ENCODE results near the gene GNG4. TPM values are rescaled to one million over a fixed set of nuclear protein-coding genes. Genes with fewer than 3 reads are reported as not detected.
"Not testable (repeated sequence)": the region's sequence is repeated elsewhere in the genome, so short reads cannot be mapped to it uniquely, and the experiment has no call there.

The GNG4 gene
- total and polyA plus RNA-seq, 4 donors = 0.11 to 0.57 (median 0.21) TPM; not detected in 1

DNA sequence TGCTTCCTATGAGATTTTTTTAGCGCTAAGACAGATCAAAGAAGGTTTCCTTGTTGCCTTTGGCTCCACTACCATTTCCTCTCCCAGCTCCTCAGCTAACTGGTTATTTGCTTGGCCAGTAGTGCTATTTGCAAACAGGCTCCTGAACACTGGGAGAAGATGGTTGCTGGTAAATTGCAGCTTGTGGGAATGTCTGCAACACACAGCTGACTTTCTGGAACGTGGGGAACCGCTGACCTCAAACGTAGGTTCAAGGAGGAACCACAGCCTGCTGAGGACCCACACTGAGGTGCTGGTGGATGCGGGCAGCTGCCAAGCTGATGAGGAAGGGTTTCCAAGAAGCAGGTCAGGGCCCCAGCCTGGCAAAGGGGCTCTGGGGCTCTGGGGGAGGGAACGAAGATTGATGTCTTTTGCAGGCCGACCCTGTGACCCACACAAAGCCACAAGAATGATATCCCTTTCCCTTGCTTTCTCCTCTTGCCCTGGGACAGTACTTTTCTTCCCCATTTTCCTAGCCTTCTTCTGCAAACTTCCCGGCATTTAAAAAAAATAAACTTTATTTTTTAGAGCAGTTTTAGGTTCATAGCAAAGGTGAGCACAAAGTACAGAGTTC, 24.8 kb downstream of the GNG4 start:
- TF ChIP-seq CTCF (IDR thresholded peaks at IDR 0.05; ENCODE audit: control extremely low read depth, extremely low read depth) = no peak
- WGBS, 2 donors = 17 to 41% methylated on average over 8 of the region's 8 CpGs
- peaks cover 0 to 3% (median 0%) of the 10 kb centered on the region in 4 donors for H3K9me3 ChIP-seq (ENCODE audit: control insufficient read depth in 4 of 4, insufficient read depth in 3 of 4, low read length in 3 of 4)
- no peak overlapping the region for H3K27ac ChIP-seq (ENCODE audit: low read depth in 1 of 2, low read length in 1 of 2)
- no peak overlapping the region for H3K9ac ChIP-seq (ENCODE audit: insufficient read depth in 1 of 2, low read length in 2 of 2)
- H3K36me3 ChIP-seq (ENCODE audit: control insufficient read depth in 4 of 4, insufficient read depth in 4 of 4, low read length in 4 of 4) = no peaks in the 10 kb centered on the region
- no peaks in the 10 kb centered on the region for H3K27me3 ChIP-seq (ENCODE audit: control insufficient read depth in 3 of 3, insufficient read depth in 3 of 3, low read length in 2 of 3)
- no peak overlapping the region for H3K4me3 ChIP-seq
- ATAC-seq (ENCODE audit: insufficient read depth, low FRiP score) (no peak), DNase-seq (no peak)
- H3K4me1 ChIP-seq (ENCODE audit: control insufficient read depth in 5 of 5, insufficient read depth in 5 of 5, low read length in 5 of 5) = no peaks in the 10 kb centered on the region

GRCh38 chr1:235622936-235623779, 26.4 kb downstream of the GNG4 start:
- 76 to 83% methylated on average over 18 of the region's 18 CpGs for WGBS, 2 donors
- no peaks in the 10 kb centered on the region for H3K4me1 ChIP-seq (ENCODE audit: control insufficient read depth in 5 of 5, insufficient read depth in 5 of 5, low read length in 5 of 5)
- peaks cover 0 to 3% (median 0%) of the 10 kb centered on the region in 4 donors for H3K9me3 ChIP-seq (ENCODE audit: control insufficient read depth in 4 of 4, insufficient read depth in 3 of 4, low read length in 3 of 4)
- no peak for TF ChIP-seq CTCF (IDR thresholded peaks at IDR 0.05; ENCODE audit: control extremely low read depth, extremely low read depth)
- no peaks in the 10 kb centered on the region for H3K36me3 ChIP-seq (ENCODE audit: control insufficient read depth in 4 of 4, insufficient read depth in 4 of 4, low read length in 4 of 4)
- H3K27ac ChIP-seq (ENCODE audit: low read depth in 1 of 2, low read length in 1 of 2) = no peak overlapping the region
- no peak for DNase-seq
- no peak overlapping the region for H3K4me3 ChIP-seq
- no peak overlapping the region for H3K9ac ChIP-seq (ENCODE audit: insufficient read depth in 1 of 2, low read length in 2 of 2)
- H3K27me3 ChIP-seq (ENCODE audit: control insufficient read depth in 3 of 3, insufficient read depth in 3 of 3, low read length in 2 of 3) = no peaks in the 10 kb centered on the region
- no peak for ATAC-seq (ENCODE audit: insufficient read depth, low FRiP score)

DNA sequence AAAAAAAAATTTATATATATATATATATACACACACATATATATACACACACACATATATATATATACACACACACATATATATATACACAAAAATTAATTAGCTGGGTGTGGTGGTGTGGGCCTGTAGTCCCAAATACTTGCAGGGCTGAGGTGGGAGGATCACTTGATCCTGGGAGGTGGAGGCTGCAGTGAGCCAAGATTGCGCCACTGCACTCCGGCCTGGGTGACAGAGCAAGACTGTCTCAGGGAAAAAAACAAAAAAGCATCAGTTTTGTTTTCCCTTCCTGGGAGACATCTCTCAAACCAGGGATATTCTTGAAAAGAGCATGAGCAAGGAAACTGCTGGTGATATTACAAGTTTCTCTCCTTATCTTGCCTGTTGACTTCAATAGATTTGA, 30.4 kb downstream of the GNG4 start:
- 70% methylated on average over 2 of the region's 2 CpGs for WGBS, 2 donors
- H3K9me3 ChIP-seq (ENCODE audit: control insufficient read depth in 4 of 4, insufficient read depth in 3 of 4, low read length in 3 of 4); ATAC-seq (ENCODE audit: insufficient read depth, low FRiP score); H3K9ac ChIP-seq (ENCODE audit: insufficient read depth in 1 of 2, low read length in 2 of 2); H3K36me3 ChIP-seq (ENCODE audit: control insufficient read depth in 4 of 4, insufficient read depth in 4 of 4, low read length in 4 of 4); H3K4me3 ChIP-seq; H3K27ac ChIP-seq (ENCODE audit: low read depth in 1 of 2, low read length in 1 of 2); H3K27me3 ChIP-seq (ENCODE audit: control insufficient read depth in 3 of 3, insufficient read depth in 3 of 3, low read length in 2 of 3); DNase-seq; H3K4me1 ChIP-seq (ENCODE audit: control insufficient read depth in 5 of 5, insufficient read depth in 5 of 5, low read length in 5 of 5): not testable (repeated sequence)

- Histone ChIP-seq H3K9me3 (ENCODE audit: control insufficient read depth in 4 of 4, insufficient read depth in 3 of 4, low read length in 3 of 4) (peaks cover 0 to 2% (median 0%) of the 10 kb centered on the region in 4 donors), H3K4me1 (ENCODE audit: control insufficient read depth in 5 of 5, insufficient read depth in 5 of 5, low read length in 5 of 5) (no peaks in the 10 kb centered on the region), H3K27ac (ENCODE audit: low read depth in 1 of 2, low read length in 1 of 2) (no peak overlapping the region), H3K36me3 (ENCODE audit: control insufficient read depth in 4 of 4, insufficient read depth in 4 of 4, low read length in 4 of 4) (no peaks in the 10 kb centered on the region), H3K9ac (ENCODE audit: insufficient read depth in 1 of 2, low read length in 2 of 2) (no peak overlapping the region), H3K27me3 (ENCODE audit: control insufficient read depth in 3 of 3, insufficient read depth in 3 of 3, low read length in 2 of 3) (no peaks in the 10 kb centered on the region), H3K4me3 (no peak overlapping the region)
- ATAC-seq (ENCODE audit: insufficient read depth, low FRiP score) (no peak), DNase-seq (no peak)
- TF ChIP-seq CTCF (IDR thresholded peaks at IDR 0.05; ENCODE audit: control extremely low read depth, extremely low read depth) = no peak
- WGBS, 2 donors = 94 to 97% methylated on average over 3 of the region's 3 CpGs
These were observed 31.8 kb downstream of the GNG4 start for GRCh38 chr1:235617808-235618207.

Measured in lung (tissue), 12 donors.